A549 (cell line): Measurements from ENCODE around the gene ERGIC1.

Source experiments
- CEBPB ChIP-seq, 2 experiments: fragments of >200 bp in 1 of 2; sonication (Bioruptor Twin) in 1 of 2; formaldehyde crosslinking in 1 of 2; IDR thresholded peaks; 2 replicates each; pipeline ENCODE4 v1.6.1; 2012 to 2016
- HDAC2 ChIP-seq: fragments of 200-600 bp; sonication (generic); IDR thresholded peaks from 2 replicates; pipeline ENCODE4 v1.6.1; 2016
- KDM5A ChIP-seq: fragments of 200-600 bp; sonication (generic); IDR thresholded peaks from 2 replicates; pipeline ENCODE4 v1.6.1; 2016; ENCODE audit warnings: antibody characterized with exemption, mild to moderate bottlenecking
- TF ChIP-seq, protein P1 (sequence below): fragments of >200 bp; sonication (Bioruptor Twin); formaldehyde crosslinking; IDR thresholded peaks from 3 replicates; pipeline ENCODE4 v1.5.1; 2016
- TF ChIP-seq, protein P2 (sequence below): fragments of 450-650 bp; IDR thresholded peaks from 2 replicates; pipeline ENCODE4 v1.6.1; 2014; ENCODE audit warnings: antibody characterized with exemption

DNA sequence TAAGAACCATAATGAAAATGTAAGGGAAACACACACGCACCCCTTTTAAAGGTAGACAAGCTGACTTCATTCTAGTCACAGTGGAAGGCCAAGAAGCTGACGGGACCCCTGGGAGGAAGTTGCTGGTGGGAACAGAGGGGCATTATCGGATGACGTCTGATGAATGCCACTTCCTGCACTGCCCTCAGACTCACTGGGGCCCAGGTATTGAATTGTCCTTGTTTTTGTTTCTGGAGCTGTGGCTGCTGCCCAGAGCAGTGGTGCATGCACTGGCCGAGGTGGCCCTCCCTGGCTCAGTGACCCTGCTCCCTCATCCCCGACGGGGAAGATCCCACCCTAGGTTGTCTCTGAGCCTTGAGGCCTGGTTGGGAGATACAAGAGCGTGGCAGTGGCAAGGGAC is 109.9 kb downstream of the ERGIC1 start:
- TF ChIP-seq KDM5A (no peak), CEBPB (IDR thresholded peaks at IDR 0.05) (no peak), HDAC2 (no peak)
- TF ChIP-seq, protein P1, sequence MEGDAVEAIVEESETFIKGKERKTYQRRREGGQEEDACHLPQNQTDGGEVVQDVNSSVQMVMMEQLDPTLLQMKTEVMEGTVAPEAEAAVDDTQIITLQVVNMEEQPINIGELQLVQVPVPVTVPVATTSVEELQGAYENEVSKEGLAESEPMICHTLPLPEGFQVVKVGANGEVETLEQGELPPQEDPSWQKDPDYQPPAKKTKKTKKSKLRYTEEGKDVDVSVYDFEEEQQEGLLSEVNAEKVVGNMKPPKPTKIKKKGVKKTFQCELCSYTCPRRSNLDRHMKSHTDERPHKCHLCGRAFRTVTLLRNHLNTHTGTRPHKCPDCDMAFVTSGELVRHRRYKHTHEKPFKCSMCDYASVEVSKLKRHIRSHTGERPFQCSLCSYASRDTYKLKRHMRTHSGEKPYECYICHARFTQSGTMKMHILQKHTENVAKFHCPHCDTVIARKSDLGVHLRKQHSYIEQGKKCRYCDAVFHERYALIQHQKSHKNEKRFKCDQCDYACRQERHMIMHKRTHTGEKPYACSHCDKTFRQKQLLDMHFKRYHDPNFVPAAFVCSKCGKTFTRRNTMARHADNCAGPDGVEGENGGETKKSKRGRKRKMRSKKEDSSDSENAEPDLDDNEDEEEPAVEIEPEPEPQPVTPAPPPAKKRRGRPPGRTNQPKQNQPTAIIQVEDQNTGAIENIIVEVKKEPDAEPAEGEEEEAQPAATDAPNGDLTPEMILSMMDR, result no peak
- TF ChIP-seq, protein P2, sequence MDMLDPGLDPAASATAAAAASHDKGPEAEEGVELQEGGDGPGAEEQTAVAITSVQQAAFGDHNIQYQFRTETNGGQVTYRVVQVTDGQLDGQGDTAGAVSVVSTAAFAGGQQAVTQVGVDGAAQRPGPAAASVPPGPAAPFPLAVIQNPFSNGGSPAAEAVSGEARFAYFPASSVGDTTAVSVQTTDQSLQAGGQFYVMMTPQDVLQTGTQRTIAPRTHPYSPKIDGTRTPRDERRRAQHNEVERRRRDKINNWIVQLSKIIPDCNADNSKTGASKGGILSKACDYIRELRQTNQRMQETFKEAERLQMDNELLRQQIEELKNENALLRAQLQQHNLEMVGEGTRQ, result no peak
